GM12878 (cell line): ENCODE results near the gene SGSH. TPM values are rescaled to one million over a fixed set of nuclear protein-coding genes. Genes with fewer than 3 reads are reported as not detected.

Experiments
- ATF7 ChIP-seq: fragments of 450-650 bp; IDR thresholded peaks from 2 replicates; pipeline ENCODE4 v1.6.1; 2016; ENCODE audit warnings: low read depth, mild to moderate bottlenecking
- CHD2 ChIP-seq: IDR thresholded peaks from 2 replicates; pipeline ENCODE4 v1.6.1; 2011; ENCODE audit warnings: low read depth, low read length, improper control_type of control experiment, borderline replicate concordance
- CREB1 ChIP-seq: IDR thresholded peaks from 2 replicates; pipeline ENCODE4 v1.6.1; 2012; ENCODE audit warnings: low read depth, mild to moderate bottlenecking, inconsistent platforms
- HCFC1 ChIP-seq: fragments of 150-350 bp; IDR thresholded peaks from 2 replicates; pipeline ENCODE4 v1.6.1; 2014; ENCODE audit warnings: low read length
- JUND ChIP-seq: IDR thresholded peaks from 2 replicates; pipeline ENCODE4 v1.6.1; 2012; ENCODE audit warnings: low read depth, mild to moderate bottlenecking, low read length, improper control_type of control experiment, moderate library complexity
- MEF2B ChIP-seq: fragments of 450-650 bp; IDR thresholded peaks from 2 replicates; pipeline ENCODE4 v1.6.1; 2018; ENCODE audit warnings: mild to moderate bottlenecking, moderate library complexity; ENCODE audit not compliant: partially characterized antibody, poor library complexity, severe bottlenecking
- NFIC ChIP-seq: IDR thresholded peaks from 2 replicates; pipeline ENCODE4 v1.6.1; 2012; ENCODE audit warnings: low read depth, mild to moderate bottlenecking, inconsistent platforms, low read length, moderate library complexity
- NFXL1 ChIP-seq: fragments of 450-650 bp; IDR thresholded peaks from 2 replicates; pipeline ENCODE4 v1.6.1; 2017; ENCODE audit warnings: antibody characterized with exemption, mild to moderate bottlenecking, borderline replicate concordance
- NFYA ChIP-seq: IDR thresholded peaks from 2 replicates; pipeline ENCODE4 v1.6.1; 2011; ENCODE audit warnings: low read depth, mild to moderate bottlenecking, low read length, improper control_type of control experiment, borderline replicate concordance
- POU2F2 ChIP-seq: IDR thresholded peaks from 3 replicates; pipeline ENCODE4 v1.6.1; 2011; ENCODE audit warnings: low read depth, mild to moderate bottlenecking, low read length, borderline replicate concordance
- SP1 ChIP-seq: IDR thresholded peaks from one replicate; pipeline ENCODE4 v1.6.1; 2011; ENCODE audit warnings: low read depth, low read length
- STAT3 ChIP-seq: IDR thresholded peaks from 2 replicates; pipeline ENCODE4 v1.6.1; 2011; ENCODE audit warnings: low read depth, low read length, improper control_type of control experiment
- SUZ12 ChIP-seq: fragments of 200-600 bp; sonication (generic); IDR thresholded peaks from one replicate; pipeline ENCODE4 v1.6.1; 2018; ENCODE audit warnings: antibody characterized with exemption, mild to moderate bottlenecking; ENCODE audit not compliant: unreplicated experiment
- polyA plus RNA-seq, 11 experiments: library from polyadenylated mRNA; depleted of rRNA in 4 of 11; unstranded in 6 of 11; stranded (reverse) in 5 of 11; fragments of >200 nt; fragmentation: Nextera tagmentation in 4 of 11; fragmentation: Illumina TruSeq in 1 of 11; extraction: Ambion mirVana in 4 of 11; extraction: Trizol in 1 of 11; gene quantifications; 1 replicate in 1 of 11; 2 replicates in 10 of 11; pipeline versions ENCODE4 v1.2.1 to v1.2.3, GENCODE V29; 2011 to 2016; ENCODE audit warnings: inconsistent platforms in 2 of 11, missing spikeins in 2 of 11, low read depth in 1 of 11
- total RNA-seq, 4 experiments: library from RNA; depleted of rRNA in 3 of 4; stranded (reverse); fragments of >200 nt in 3 of 4; fragmentation: Illumina TruSeq in 1 of 4; extraction: Trizol in 1 of 4; gene quantifications; 2 replicates each; pipeline versions ENCODE4 v1.2.1 to v1.2.3, GENCODE V29; 2013 to 2021
- TF ChIP-seq, protein P1 (sequence below): fragments of 450-650 bp; formaldehyde crosslinking; IDR thresholded peaks from 2 replicates; pipeline ENCODE4 v1.5.0; 2022; ENCODE audit warnings: mild to moderate bottlenecking, missing genetic modification characterization
- TF ChIP-seq, protein P2 (sequence below): fragments of 150-350 bp; IDR thresholded peaks from 2 replicates; pipeline ENCODE4 v1.6.1; 2014; ENCODE audit warnings: mild to moderate bottlenecking, low read depth, low read length
- TF ChIP-seq, protein P3 (sequence below): fragments of 450-650 bp; IDR thresholded peaks from 2 replicates; pipeline ENCODE4 v1.6.1; 2017; ENCODE audit warnings: borderline replicate concordance
- TF ChIP-seq, protein P4 (sequence below): fragments of 450-650 bp; IDR thresholded peaks from 2 replicates; pipeline ENCODE4 v1.6.1; 2017; ENCODE audit warnings: mild to moderate bottlenecking, moderate library complexity

SGSH gene
- total and polyA plus RNA-seq, 10 of the 15 experiments (the other 5 are each of a cell fraction or from before 2014, with no cell fraction given) = 0.13 to 17.2 (median 6.0) TPM

DNA sequence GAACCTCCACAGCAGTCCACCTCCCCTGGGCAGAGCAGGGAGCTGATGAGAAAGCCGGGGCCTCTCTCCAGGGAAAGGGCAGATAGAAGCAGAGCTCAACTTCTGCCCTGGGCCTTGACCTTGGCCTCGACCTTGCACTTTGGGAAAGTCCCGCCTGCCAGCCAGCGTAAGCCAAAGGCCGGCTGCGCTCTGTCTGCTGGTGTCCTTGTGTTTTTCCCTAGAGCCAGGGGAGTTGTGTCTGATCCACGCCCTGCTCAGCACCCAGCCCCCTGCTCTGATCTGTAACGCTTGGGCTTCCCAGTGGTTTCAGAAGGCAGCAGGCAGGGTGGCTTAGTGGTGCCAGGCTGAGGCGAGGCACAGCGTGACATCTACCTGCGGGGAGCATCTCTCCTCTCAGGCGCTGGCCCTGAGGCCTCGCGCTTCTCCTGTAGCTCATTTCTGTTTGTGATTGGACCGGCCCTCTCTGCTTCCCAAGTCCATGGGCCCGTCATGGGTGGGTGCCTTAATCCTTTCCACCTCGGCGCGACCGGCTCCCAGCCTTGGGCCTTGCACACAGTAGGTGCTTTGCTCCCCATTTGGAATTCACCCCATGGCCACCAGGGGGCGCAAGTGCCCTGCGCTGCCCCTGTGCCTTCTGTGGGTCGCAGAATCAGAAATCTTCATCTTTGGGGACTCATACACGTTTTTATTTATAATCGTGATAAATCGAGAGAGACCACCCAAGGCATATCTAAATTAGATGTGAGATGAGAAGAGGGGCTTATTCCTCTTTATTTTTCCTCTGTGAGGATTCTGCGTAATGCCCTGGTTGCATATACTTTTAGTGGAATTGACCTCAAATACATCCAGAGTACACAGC, 24.2 kb downstream of the SGSH start (continued):
- TF ChIP-seq, protein P1, sequence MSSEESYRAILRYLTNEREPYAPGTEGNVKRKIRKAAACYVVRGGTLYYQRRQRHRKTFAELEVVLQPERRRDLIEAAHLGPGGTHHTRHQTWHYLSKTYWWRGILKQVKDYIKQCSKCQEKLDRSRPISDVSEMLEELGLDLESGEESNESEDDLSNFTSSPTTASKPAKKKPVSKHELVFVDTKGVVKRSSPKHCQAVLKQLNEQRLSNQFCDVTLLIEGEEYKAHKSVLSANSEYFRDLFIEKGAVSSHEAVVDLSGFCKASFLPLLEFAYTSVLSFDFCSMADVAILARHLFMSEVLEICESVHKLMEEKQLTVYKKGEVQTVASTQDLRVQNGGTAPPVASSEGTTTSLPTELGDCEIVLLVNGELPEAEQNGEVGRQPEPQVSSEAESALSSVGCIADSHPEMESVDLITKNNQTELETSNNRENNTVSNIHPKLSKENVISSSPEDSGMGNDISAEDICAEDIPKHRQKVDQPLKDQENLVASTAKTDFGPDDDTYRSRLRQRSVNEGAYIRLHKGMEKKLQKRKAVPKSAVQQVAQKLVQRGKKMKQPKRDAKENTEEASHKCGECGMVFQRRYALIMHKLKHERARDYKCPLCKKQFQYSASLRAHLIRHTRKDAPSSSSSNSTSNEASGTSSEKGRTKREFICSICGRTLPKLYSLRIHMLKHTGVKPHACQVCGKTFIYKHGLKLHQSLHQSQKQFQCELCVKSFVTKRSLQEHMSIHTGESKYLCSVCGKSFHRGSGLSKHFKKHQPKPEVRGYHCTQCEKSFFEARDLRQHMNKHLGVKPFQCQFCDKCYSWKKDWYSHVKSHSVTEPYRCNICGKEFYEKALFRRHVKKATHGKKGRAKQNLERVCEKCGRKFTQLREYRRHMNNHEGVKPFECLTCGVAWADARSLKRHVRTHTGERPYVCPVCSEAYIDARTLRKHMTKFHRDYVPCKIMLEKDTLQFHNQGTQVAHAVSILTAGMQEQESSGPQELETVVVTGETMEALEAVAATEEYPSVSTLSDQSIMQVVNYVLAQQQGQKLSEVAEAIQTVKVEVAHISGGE (CRISPR knock-in tag) = no peak
- TF ChIP-seq ATF7 (no peak), NFXL1 (no peak), POU2F2 (0 out of 3 replicates have a peak, but pooled peaks have one; percentile 26), STAT3 (no peak), NFYA (no peak), NFIC (no peak), JUND (no peak), CREB1 (no peak), MEF2B (no peak), SP1 (no peak), CHD2 (no peak), SUZ12 (no peak), HCFC1 (no peak)
- TF ChIP-seq, protein P2, sequence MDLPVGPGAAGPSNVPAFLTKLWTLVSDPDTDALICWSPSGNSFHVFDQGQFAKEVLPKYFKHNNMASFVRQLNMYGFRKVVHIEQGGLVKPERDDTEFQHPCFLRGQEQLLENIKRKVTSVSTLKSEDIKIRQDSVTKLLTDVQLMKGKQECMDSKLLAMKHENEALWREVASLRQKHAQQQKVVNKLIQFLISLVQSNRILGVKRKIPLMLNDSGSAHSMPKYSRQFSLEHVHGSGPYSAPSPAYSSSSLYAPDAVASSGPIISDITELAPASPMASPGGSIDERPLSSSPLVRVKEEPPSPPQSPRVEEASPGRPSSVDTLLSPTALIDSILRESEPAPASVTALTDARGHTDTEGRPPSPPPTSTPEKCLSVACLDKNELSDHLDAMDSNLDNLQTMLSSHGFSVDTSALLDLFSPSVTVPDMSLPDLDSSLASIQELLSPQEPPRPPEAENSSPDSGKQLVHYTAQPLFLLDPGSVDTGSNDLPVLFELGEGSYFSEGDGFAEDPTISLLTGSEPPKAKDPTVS = no peak
- TF ChIP-seq, protein P3, sequence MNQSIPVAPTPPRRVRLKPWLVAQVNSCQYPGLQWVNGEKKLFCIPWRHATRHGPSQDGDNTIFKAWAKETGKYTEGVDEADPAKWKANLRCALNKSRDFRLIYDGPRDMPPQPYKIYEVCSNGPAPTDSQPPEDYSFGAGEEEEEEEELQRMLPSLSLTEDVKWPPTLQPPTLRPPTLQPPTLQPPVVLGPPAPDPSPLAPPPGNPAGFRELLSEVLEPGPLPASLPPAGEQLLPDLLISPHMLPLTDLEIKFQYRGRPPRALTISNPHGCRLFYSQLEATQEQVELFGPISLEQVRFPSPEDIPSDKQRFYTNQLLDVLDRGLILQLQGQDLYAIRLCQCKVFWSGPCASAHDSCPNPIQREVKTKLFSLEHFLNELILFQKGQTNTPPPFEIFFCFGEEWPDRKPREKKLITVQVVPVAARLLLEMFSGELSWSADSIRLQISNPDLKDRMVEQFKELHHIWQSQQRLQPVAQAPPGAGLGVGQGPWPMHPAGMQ = no peak
- TF ChIP-seq, protein P4, sequence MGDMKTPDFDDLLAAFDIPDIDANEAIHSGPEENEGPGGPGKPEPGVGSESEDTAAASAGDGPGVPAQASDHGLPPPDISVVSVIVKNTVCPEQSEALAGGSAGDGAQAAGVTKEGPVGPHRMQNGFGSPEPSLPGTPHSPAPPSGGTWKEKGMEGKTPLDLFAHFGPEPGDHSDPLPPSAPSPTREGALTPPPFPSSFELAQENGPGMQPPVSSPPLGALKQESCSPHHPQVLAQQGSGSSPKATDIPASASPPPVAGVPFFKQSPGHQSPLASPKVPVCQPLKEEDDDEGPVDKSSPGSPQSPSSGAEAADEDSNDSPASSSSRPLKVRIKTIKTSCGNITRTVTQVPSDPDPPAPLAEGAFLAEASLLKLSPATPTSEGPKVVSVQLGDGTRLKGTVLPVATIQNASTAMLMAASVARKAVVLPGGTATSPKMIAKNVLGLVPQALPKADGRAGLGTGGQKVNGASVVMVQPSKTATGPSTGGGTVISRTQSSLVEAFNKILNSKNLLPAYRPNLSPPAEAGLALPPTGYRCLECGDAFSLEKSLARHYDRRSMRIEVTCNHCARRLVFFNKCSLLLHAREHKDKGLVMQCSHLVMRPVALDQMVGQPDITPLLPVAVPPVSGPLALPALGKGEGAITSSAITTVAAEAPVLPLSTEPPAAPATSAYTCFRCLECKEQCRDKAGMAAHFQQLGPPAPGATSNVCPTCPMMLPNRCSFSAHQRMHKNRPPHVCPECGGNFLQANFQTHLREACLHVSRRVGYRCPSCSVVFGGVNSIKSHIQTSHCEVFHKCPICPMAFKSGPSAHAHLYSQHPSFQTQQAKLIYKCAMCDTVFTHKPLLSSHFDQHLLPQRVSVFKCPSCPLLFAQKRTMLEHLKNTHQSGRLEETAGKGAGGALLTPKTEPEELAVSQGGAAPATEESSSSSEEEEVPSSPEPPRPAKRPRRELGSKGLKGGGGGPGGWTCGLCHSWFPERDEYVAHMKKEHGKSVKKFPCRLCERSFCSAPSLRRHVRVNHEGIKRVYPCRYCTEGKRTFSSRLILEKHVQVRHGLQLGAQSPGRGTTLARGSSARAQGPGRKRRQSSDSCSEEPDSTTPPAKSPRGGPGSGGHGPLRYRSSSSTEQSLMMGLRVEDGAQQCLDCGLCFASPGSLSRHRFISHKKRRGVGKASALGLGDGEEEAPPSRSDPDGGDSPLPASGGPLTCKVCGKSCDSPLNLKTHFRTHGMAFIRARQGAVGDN = no peak
